Nephron progenitor cell (in vitro differentiated cells): ENCODE measurements around the gene CSAD.

Experiments used
- DNase-seq: peaks from one replicate; pipeline ENCODE4 v3.0.0; 2021
- H3K27ac Mint-ChIP-seq: 2 replicates; pipeline ENCODE4 v1.8.0; 2021; ENCODE audit warnings: mild to moderate bottlenecking, moderate library complexity, mixed read lengths
- H3K27me3 Mint-ChIP-seq: 2 replicates; pipeline ENCODE4 v1.8.0; 2021; ENCODE audit warnings: mild to moderate bottlenecking, low read depth, mixed read lengths; ENCODE audit not compliant: poor library complexity
- H3K36me3 Mint-ChIP-seq: 2 replicates; pipeline ENCODE4 v1.8.0; 2021; ENCODE audit warnings: low read depth, mixed read lengths
- H3K4me1 Mint-ChIP-seq: 2 replicates; pipeline ENCODE4 v1.8.0; 2021; ENCODE audit warnings: mixed read lengths
- H3K4me3 Mint-ChIP-seq: 2 replicates; pipeline ENCODE4 v1.8.0; 2021; ENCODE audit warnings: mild to moderate bottlenecking, moderate library complexity, mixed read lengths
- H3K9me3 Mint-ChIP-seq: 2 replicates; pipeline ENCODE4 v1.8.0; 2021; ENCODE audit warnings: mild to moderate bottlenecking, moderate library complexity, mixed read lengths
- TF ChIP-seq, protein P1 (sequence below): fragments of 200-600 bp; sonication (generic); IDR thresholded peaks from 2 replicates; pipeline ENCODE4 v1.5.0; 2021; ENCODE audit warnings: antibody characterized with exemption

CSAD gene

DNA sequence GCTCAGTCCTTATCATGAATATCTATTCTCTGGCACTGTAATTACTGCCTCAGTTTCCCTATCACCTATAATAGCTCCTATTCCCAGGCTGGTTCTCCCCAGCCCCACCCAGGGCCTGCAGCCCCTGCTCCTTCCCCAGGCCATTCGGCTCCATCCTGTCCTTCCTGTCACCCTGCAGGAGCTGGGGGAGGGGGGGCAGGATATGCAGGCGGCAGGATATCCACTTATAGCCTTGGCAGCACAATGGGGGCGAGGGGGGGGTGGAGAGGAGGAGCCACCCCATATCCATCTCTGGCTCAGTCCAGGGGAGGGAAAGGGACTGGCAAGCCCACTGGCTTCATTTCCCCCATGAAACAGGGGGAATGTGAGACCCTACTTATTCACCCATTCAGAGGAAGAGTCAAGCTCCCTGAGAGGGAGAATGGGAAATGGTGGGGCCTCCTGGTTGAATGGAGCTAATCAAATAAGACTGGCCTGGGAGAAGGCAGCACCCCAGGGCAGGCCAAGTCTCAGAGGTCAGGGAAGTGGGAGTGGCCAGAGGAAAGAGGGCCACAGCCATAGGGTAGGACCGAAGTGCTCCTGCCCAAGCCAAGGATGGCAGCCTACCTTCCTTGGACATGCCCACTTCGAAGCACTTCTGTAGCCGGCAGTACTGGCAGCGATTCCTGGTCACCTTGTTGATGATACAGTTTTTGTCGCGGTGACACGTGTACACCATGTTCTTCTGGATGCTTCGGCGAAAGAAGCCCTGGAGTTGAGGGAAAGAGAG, 34.1 kb upstream of the CSAD start:
- H3K4me3 Mint-ChIP-seq = no peak overlapping the region
- H3K27ac Mint-ChIP-seq = no peak overlapping the region
- TF ChIP-seq, protein P1, sequence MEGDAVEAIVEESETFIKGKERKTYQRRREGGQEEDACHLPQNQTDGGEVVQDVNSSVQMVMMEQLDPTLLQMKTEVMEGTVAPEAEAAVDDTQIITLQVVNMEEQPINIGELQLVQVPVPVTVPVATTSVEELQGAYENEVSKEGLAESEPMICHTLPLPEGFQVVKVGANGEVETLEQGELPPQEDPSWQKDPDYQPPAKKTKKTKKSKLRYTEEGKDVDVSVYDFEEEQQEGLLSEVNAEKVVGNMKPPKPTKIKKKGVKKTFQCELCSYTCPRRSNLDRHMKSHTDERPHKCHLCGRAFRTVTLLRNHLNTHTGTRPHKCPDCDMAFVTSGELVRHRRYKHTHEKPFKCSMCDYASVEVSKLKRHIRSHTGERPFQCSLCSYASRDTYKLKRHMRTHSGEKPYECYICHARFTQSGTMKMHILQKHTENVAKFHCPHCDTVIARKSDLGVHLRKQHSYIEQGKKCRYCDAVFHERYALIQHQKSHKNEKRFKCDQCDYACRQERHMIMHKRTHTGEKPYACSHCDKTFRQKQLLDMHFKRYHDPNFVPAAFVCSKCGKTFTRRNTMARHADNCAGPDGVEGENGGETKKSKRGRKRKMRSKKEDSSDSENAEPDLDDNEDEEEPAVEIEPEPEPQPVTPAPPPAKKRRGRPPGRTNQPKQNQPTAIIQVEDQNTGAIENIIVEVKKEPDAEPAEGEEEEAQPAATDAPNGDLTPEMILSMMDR = no peak

DNA sequence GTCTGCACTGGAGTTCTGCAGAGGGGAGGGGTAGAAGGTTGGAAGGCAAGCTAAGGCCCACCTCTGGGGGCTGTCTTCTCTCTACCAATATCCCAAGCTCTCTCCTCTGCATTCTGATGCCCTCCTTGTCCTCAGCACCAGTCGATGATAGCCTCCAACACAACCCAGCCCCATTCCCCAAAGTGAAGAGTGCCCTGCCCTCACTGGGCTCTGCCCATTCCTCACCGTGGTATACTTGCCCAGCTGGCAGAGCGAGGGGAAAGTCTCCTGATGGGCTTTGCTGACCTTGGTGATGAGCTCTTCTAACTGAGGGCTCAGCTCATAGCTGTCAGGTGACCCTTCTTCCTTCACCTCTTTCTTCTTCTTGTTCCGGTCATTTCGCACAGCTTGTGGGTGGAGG, 33.5 kb upstream of the CSAD start:
- H3K36me3 Mint-ChIP-seq = peaks cover 13% of the 10 kb centered on the region
- no peak overlapping the region for H3K4me3 Mint-ChIP-seq
- no peak overlapping the region for H3K27ac Mint-ChIP-seq
- no peak for DNase-seq
- TF ChIP-seq, protein P1 = no peak
- H3K4me1 Mint-ChIP-seq = peaks cover 53% of the 10 kb centered on the region
- no peaks in the 10 kb centered on the region for H3K9me3 Mint-ChIP-seq
- H3K27me3 Mint-ChIP-seq = no peaks in the 10 kb centered on the region

More for the DNA sequence above, 34.1 kb upstream of the CSAD start:
- Mint-ChIP-seq H3K36me3 (peaks cover 13% of the 10 kb centered on the region), H3K27me3 (no peaks in the 10 kb centered on the region), H3K4me1 (peaks cover 59% of the 10 kb centered on the region), H3K9me3 (no peaks in the 10 kb centered on the region)
- no peak for DNase-seq

DNA sequence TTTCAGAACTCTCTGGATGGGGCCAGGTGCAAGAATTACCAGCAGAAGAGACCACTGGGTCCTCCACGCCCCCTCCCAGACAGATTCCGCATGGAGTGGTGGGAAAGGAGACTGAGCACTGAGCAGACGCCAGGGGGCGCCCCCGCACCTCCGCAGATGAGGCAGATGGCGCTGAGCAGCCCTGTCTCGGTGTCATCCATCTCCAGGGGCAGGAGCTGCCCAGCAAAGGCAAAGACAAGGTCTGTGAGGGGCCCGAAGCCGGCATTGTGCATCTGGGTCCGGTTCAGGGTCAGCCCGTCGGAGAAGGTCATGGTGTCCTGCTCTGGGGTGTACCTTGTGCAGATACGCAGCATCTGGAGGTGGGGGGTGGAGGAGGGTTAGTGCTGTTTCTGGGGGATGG, 32.6 kb upstream of the CSAD start:
- TF ChIP-seq, protein P1 = peak; percentile 91
- Mint-ChIP-seq H3K4me1 (peaks cover 53% of the 10 kb centered on the region), H3K36me3 (peaks cover 13% of the 10 kb centered on the region), H3K27me3 (no peaks in the 10 kb centered on the region), H3K4me3 (no peak overlapping the region), H3K27ac (no peak overlapping the region), H3K9me3 (no peaks in the 10 kb centered on the region)
- DNase-seq = peak; percentile 96

DNA sequence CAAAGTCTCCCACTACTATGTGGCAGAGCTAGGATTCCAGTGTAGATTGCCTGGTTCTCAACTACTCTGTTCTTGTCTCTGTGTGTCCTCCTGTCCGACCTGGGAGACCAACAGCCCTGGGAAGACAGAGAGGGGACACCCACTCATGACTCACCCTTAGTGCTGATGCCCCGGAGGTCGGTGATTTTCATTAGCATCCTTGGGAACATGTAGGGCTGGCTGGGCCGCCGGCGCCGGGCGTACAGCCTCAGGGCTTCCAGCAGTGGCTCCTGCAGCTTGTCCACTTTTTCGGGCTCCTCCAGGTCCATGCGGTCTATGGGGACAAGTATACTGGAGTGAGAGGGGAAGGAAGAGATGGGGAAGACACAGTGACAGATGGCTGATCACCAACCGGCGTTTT, 32.2 kb upstream of the CSAD start:
- Mint-ChIP-seq H3K4me1 (peaks cover 52% of the 10 kb centered on the region), H3K36me3 (peaks cover 13% of the 10 kb centered on the region), H3K4me3 (no peak overlapping the region), H3K9me3 (no peaks in the 10 kb centered on the region), H3K27ac (no peak overlapping the region), H3K27me3 (peaks cover 1% of the 10 kb centered on the region)
- TF ChIP-seq, protein P1 = no peak
- no peak for DNase-seq

DNA sequence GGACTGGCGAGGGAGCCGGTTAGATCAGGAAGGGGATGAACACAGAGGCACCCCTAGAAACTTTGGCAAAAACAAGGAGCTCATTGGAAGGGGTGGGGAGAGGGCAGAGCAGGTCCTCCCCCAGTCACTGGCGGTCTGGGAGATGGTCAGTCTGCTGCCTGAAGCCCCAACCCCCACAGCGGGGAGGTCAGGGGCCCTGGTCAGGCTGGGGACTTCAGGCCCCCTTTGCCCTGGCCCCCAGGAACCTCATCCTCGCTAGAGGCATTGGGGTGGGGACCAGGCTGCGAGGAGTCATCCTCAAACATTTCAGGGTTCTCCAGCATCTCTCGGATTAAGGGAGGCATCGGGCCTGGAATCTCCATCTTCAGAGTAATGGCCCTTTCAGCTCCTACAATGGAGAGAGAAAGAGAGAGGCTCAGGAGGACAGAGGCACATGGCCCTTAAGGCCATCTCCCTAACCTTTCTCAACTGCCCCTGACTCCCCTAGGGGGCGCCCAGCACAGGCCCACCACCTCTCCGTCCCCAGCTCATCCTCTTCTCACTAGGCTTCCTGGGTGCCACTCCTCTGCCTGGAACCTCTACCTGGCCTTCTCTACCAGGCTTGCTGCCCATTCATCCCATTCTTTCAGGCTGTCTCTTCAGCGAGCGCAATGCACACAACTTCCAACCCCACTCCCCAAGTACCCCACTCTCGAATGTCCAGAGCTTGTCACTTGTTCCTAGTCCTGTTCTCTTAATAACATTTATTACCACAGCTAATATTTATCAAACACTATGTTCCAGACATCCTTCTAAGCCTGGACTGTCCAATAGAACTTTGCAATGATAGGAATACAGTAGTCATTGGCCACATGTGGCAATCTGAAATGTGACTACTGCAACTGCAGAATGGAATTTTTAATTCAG, 31.0 kb upstream of the CSAD start:
- no peaks in the 10 kb centered on the region for H3K9me3 Mint-ChIP-seq
- peaks cover 13% of the 10 kb centered on the region for H3K36me3 Mint-ChIP-seq
- peaks cover 10% of the 10 kb centered on the region for H3K27me3 Mint-ChIP-seq
- H3K27ac Mint-ChIP-seq = peak overlapping the region; percentile 45
- peaks cover 40% of the 10 kb centered on the region for H3K4me1 Mint-ChIP-seq
- TF ChIP-seq, protein P1 = peak; percentile 39
- no peak for DNase-seq
- H3K4me3 Mint-ChIP-seq = no peak overlapping the region
